Endothelial cell of umbilical vein (primary cell): Measurements from ENCODE around the gene MED4. TPM values are rescaled to one million over a fixed set of nuclear protein-coding genes. Genes with fewer than 3 reads are reported as not detected.

Experiments
- BruUV-seq: library from RNA; stranded (reverse); fragments of 400-500 nt; replicated peaks from 2 replicates; lab custom pipeline; 2021; lab: Mats Ljungman, UMichigan
- CTCF ChIA-PET: fragments of 300-600, 350-600 bp; sonication (Branson Sonifier 250); formaldehyde crosslinking; loops from one replicate; lab custom pipeline; 2021; ENCODE audit warnings: antibody characterized with exemption, inconsistent platforms; lab: Charles Lee
- POLR2A ChIA-PET: fragments of 300-600, 350-600 bp; sonication (Branson Sonifier 250); formaldehyde crosslinking; loops from one replicate; lab custom pipeline; 2021; ENCODE audit warnings: antibody characterized with exemption, inconsistent platforms; lab: Charles Lee
- DNase-seq: peaks from one replicate; pipeline ENCODE4 v3.0.0-alpha.2; 2011; ENCODE audit warnings: low read depth, low spot score
- FAIRE-seq: peaks from 2 replicates; lab custom pipeline; 2011; peaks lifted over from hg19 to GRCh38; lab: Jason Lieb, UNC
- H2AFZ ChIP-seq: 2 replicates; pipeline ENCODE4 v1.6.0; 2012; ENCODE audit warnings: low read depth, low read length, control low read depth, inconsistent platforms
- H3K27ac ChIP-seq: 2 replicates; pipeline ENCODE4 v1.5.1; 2011; ENCODE audit warnings: low read depth, mild to moderate bottlenecking, control low read depth, low read length, moderate library complexity; ENCODE audit not compliant: insufficient read depth
- H3K27me3 ChIP-seq, 2 experiments: 2 replicates each; pipeline versions ENCODE4 v1.6.0 to v1.6.1; 2011; ENCODE audit warnings: low read length in 2 of 2, mixed read lengths in 1 of 2; ENCODE audit not compliant: control insufficient read depth in 2 of 2, insufficient read depth in 2 of 2
- H3K36me3 ChIP-seq, 2 experiments: 2 replicates in 1 of 2; 3 replicates in 1 of 2; pipeline ENCODE4 v1.5.1; 2011; ENCODE audit warnings: low read length in 2 of 2, mild to moderate bottlenecking in 1 of 2, moderate library complexity in 1 of 2; ENCODE audit not compliant: control insufficient read depth in 2 of 2, insufficient read depth in 2 of 2; ENCODE audit errors: extremely low read depth in 1 of 2
- H3K4me1 ChIP-seq: 3 replicates; pipeline ENCODE4 v1.5.1; 2011; ENCODE audit warnings: mild to moderate bottlenecking, low read length; ENCODE audit not compliant: control insufficient read depth, insufficient read depth; ENCODE audit errors: extremely low read depth
- H3K4me2 ChIP-seq: 2 replicates; pipeline ENCODE4 v1.6.1; 2011; ENCODE audit warnings: low read length, control low read depth, mixed read lengths; ENCODE audit not compliant: insufficient read depth
- H3K4me3 ChIP-seq, 3 experiments: fragments of 200-600 bp in 1 of 3; sonication (generic), shearing (Covaris generic) in 1 of 3; replicated peaks in 1 of 3; 2 replicates each; pipeline ENCODE4 v1.5.1; 2011 to 2016; ENCODE audit warnings: control low read depth in 3 of 3, low read length in 3 of 3, mild to moderate bottlenecking in 2 of 3, inconsistent platforms in 1 of 3, low read depth in 1 of 3, moderate library complexity in 1 of 3; ENCODE audit not compliant: insufficient read depth in 1 of 3
- H3K79me2 ChIP-seq: 2 replicates; pipeline ENCODE4 v1.6.0; 2012; ENCODE audit warnings: low read length, inconsistent platforms; ENCODE audit not compliant: control insufficient read depth, insufficient read depth
- H3K9ac ChIP-seq: replicated peaks from 2 replicates; pipeline ENCODE3; 2011; ENCODE audit warnings: low read length, control low read depth; ENCODE audit not compliant: insufficient read depth; ENCODE audit errors: extremely low read depth
- H3K9me1 ChIP-seq: replicated peaks from 3 replicates; pipeline ENCODE4 v1.6.0; 2011; ENCODE audit warnings: mild to moderate bottlenecking, low read length; ENCODE audit not compliant: control insufficient read depth, insufficient read depth; ENCODE audit errors: extremely low read depth
- H3K9me3 ChIP-seq: replicated peaks from 2 replicates; pipeline ENCODE4 v1.5.1; 2012; ENCODE audit warnings: low read length, inconsistent platforms; ENCODE audit not compliant: control insufficient read depth, insufficient read depth
- H4K20me1 ChIP-seq: replicated peaks from 2 replicates; pipeline ENCODE3; 2011; ENCODE audit warnings: mild to moderate bottlenecking, low read length; ENCODE audit not compliant: control insufficient read depth, insufficient read depth; ENCODE audit errors: extremely low read depth
- EZH2 ChIP-seq: IDR thresholded peaks from 2 replicates; pipeline ENCODE4 v1.6.1; 2012; ENCODE audit warnings: borderline replicate concordance, low read depth, mild to moderate bottlenecking, moderate library complexity, low read length, inconsistent platforms; ENCODE audit not compliant: severe bottlenecking
- FOS ChIP-seq: IDR thresholded peaks from 2 replicates; pipeline ENCODE4 v1.6.1; 2011; ENCODE audit warnings: mild to moderate bottlenecking, low read length, moderate library complexity, borderline replicate concordance; ENCODE audit not compliant: insufficient read depth
- GATA2 ChIP-seq: IDR thresholded peaks from 2 replicates; pipeline ENCODE4 v1.7.0; 2011; ENCODE audit warnings: low read depth, mild to moderate bottlenecking, moderate library complexity, mixed read lengths, low read length; ENCODE audit not compliant: insufficient read length, insufficient read depth
- JUN ChIP-seq: IDR thresholded peaks from 2 replicates; pipeline ENCODE4 v1.6.1; 2011; ENCODE audit warnings: borderline replicate concordance, low read depth; ENCODE audit not compliant: insufficient read length, insufficient read depth
- MYC ChIP-seq: IDR thresholded peaks from one replicate; pipeline ENCODE4 v1.6.1; 2011; ENCODE audit warnings: mild to moderate bottlenecking, low read depth, low read length
- POLR2A ChIP-seq: IDR thresholded peaks from 2 replicates; pipeline ENCODE4 v1.6.1; 2012; ENCODE audit warnings: low read depth, mild to moderate bottlenecking, control low read depth, low read length
- POLR2AphosphoS5 ChIP-seq: IDR thresholded peaks from 2 replicates; pipeline ENCODE4 v1.6.1; 2012; ENCODE audit warnings: low read depth, mild to moderate bottlenecking, control low read depth, low read length, moderate library complexity; ENCODE audit not compliant: insufficient read depth
- dilution Hi-C: fragments of 300-500 bp; cut with MboI; formaldehyde crosslinking; loops from one replicate; pipeline ENCODE4 v1.15.0; 2019; ENCODE audit warnings: low sequenced_read_pairs; ENCODE audit not compliant: extremely low pct_ligation_motif_present
- intact Hi-C: fragments of 100-400 bp; cut with micrococcal nuclease; formaldehyde crosslinking; loops from one replicate; pipeline ENCODE4 v1.10.0; 2022
- polyA plus RNA-seq, 4 experiments: library from polyadenylated mRNA; depleted of rRNA in 3 of 4; stranded (reverse) in 3 of 4; unstranded in 1 of 4; fragments of >200 nt; gene quantifications; 2 replicates each; pipeline versions ENCODE4 v1.2.1 to v1.2.3, GENCODE V29; 2011 to 2012; ENCODE audit warnings: missing spikeins in 1 of 4
- total RNA-seq: library from RNA; stranded (reverse); gene quantifications from 2 replicates; pipeline ENCODE4 v1.2.3, GENCODE V29; 2021
- TF ChIP-seq, protein P1 (sequence below), 2 donors: IDR thresholded peaks; 1 replicate in 1 of 2; 2 replicates in 1 of 2; pipeline ENCODE4 v1.5.1; 2011; ENCODE audit warnings: low read length in 2 of 2, mild to moderate bottlenecking in 2 of 2, moderate library complexity in 2 of 2, control low read depth in 1 of 2, inconsistent platforms in 1 of 2, low read depth in 1 of 2; ENCODE audit not compliant: insufficient read depth in 1 of 2; ENCODE audit errors: extremely low read depth in 1 of 2
- TF ChIP-seq, protein P2 (sequence below): IDR thresholded peaks from 2 replicates; pipeline ENCODE4 v1.6.1; 2011; ENCODE audit not compliant: insufficient read depth, insufficient read length

Gene MED4
- total and polyA plus RNA-seq, 2 donors (not counting 3 experiments of a cell fraction or from before 2014, with no cell fraction given) = 21.9 to 43.3 TPM

DNA sequence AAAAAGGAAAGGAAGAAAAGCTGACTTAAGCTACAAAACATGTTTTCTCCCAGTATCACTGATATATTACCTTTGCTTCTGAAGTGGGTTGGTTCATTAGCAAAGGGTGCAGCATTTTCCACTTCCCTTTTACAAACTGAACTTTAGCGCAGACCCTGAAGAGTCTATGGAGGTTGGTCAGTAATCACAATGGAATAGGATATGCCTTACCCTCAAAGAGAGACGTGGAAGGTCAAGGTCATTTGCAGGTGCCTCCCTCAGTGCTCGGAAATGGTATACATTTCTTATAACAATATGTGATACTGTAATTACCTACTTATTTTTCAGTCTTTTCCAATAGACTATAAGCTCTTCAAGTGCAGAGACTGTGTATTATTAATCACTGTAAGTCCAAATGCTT is 21.9 kb upstream of the MED4 start:
- Histone ChIP-seq H2AFZ (no peak overlapping the region), H3K9me1 (no peaks in the 10 kb centered on the region), H3K27me3 (peaks cover 14% of the 10 kb centered on the region in 2 experiments), H3K79me2 (no peaks in the 10 kb centered on the region), H3K4me3 (no peak overlapping the region), H3K36me3 (no peaks in the 10 kb centered on the region), H4K20me1 (no peaks in the 10 kb centered on the region), H3K4me1 (peaks cover under 1% of the 10 kb centered on the region), H3K27ac (no peak overlapping the region), H3K9me3 (no peaks in the 10 kb centered on the region), H3K4me2 (no peak overlapping the region), H3K9ac (no peak overlapping the region)
- no peak for FAIRE-seq
- dilution Hi-C loops = no loop called here
- DNase-seq = no peak
- TF ChIP-seq POLR2A (no peak), EZH2 (no peak), MYC (no peak)
- ChIA-PET POLR2A (no interaction called here), CTCF (no interaction called here)
- intact Hi-C loops = no loop called here
- BruUV-seq = no TSS peak

DNA sequence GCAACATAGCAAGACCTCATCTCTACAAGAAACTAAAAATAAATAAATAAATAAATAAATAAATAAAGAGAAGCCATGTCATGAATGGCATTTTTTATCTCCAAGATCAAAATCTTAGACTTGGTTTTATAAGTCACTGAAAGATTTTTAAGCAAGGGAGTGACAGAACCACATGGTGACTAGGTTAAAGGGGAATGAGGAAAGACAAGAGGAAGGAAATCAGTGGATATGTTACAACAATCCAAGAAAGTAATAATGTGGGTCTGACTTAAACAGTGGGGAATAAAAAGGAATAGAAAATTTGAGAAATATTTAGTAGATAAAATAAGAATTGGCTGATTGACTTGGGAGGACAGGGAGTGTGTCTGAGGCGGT is 18.8 kb upstream of the MED4 start:
- H4K20me1 ChIP-seq = no peaks in the 10 kb centered on the region
- H3K4me1 ChIP-seq = peaks cover 26% of the 10 kb centered on the region
- H3K9ac ChIP-seq = no peak overlapping the region
- H3K27ac ChIP-seq = no peak overlapping the region
- BruUV-seq = no TSS peak
- dilution Hi-C loops = no loop called here
- H3K27me3 ChIP-seq = peaks cover 11 to 14% of the 10 kb centered on the region in 2 experiments
- H3K4me2 ChIP-seq = no peak overlapping the region
- intact Hi-C loops = no loop called here
- no peak for DNase-seq
- no peaks in the 10 kb centered on the region for H3K36me3 ChIP-seq
- CTCF ChIA-PET = interaction anchor here (1.4 kb wide), 1 partner anchor 221 kb away, joined by 3 read pairs; no protein-coding TSS in a partner anchor
- FAIRE-seq = no peak
- no peak overlapping the region for H3K4me3 ChIP-seq
- H2AFZ ChIP-seq = no peak overlapping the region
- no peaks in the 10 kb centered on the region for H3K9me3 ChIP-seq
- POLR2A ChIA-PET = no interaction called here
- TF ChIP-seq, protein P1, sequence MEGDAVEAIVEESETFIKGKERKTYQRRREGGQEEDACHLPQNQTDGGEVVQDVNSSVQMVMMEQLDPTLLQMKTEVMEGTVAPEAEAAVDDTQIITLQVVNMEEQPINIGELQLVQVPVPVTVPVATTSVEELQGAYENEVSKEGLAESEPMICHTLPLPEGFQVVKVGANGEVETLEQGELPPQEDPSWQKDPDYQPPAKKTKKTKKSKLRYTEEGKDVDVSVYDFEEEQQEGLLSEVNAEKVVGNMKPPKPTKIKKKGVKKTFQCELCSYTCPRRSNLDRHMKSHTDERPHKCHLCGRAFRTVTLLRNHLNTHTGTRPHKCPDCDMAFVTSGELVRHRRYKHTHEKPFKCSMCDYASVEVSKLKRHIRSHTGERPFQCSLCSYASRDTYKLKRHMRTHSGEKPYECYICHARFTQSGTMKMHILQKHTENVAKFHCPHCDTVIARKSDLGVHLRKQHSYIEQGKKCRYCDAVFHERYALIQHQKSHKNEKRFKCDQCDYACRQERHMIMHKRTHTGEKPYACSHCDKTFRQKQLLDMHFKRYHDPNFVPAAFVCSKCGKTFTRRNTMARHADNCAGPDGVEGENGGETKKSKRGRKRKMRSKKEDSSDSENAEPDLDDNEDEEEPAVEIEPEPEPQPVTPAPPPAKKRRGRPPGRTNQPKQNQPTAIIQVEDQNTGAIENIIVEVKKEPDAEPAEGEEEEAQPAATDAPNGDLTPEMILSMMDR (IDR thresholded peaks at IDR 0.05; ENCODE audit: extremely low read depth in 1 of 2, insufficient read depth in 1 of 2, low read depth in 1 of 2, low read length in 2 of 2) = no peak
- TF ChIP-seq, protein P2, sequence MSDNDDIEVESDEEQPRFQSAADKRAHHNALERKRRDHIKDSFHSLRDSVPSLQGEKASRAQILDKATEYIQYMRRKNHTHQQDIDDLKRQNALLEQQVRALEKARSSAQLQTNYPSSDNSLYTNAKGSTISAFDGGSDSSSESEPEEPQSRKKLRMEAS = no peak
- TF ChIP-seq POLR2AphosphoS5 = no peak
- no peak for TF ChIP-seq POLR2A
- no peak for TF ChIP-seq MYC
- TF ChIP-seq GATA2 = no peak
- TF ChIP-seq EZH2 = no peak
- no peak for TF ChIP-seq JUN
- no peak for TF ChIP-seq FOS
- no peaks in the 10 kb centered on the region for H3K79me2 ChIP-seq
- H3K9me1 ChIP-seq = no peaks in the 10 kb centered on the region
